K562 (cell line): ENCODE data around the gene GARIN6. TPM values are rescaled to one million over a fixed set of nuclear protein-coding genes. Genes with fewer than 3 reads are reported as not detected.

ENCODE experiments used
- ATAC-seq: fragments of 200-7000 bp; cut with Tn5 transposase; 3 replicates; pipeline ENCODE4 v1.9.1; 2020; ENCODE audit warnings: moderate library complexity
- Bru-seq: library from RNA; stranded (reverse); fragments of 400-500 nt; gene quantifications from one replicate; lab custom pipeline; 2021; lab: Mats Ljungman, UMichigan
- BruChase-seq, 2 experiments: library from RNA; stranded (reverse); fragments of 400-500 nt; gene quantifications; one replicate each; lab custom pipeline; 2021; lab: Mats Ljungman, UMichigan
- BruUV-seq: library from RNA; stranded (reverse); fragments of 400-500 nt; replicated peaks from 2 replicates; lab custom pipeline; 2021; lab: Mats Ljungman, UMichigan
- CTCF ChIA-PET: fragments of 300-600 bp; formaldehyde crosslinking; extraction: SDS; loops from one replicate; lab custom pipeline; 2021; ENCODE audit warnings: low intra/inter-chr PET ratio; lab: Yijun Ruan, JAX
- POLR2A ChIA-PET: fragments of 300-600, 350-650 bp; sonication (Branson Sonifier 250); formaldehyde crosslinking; extraction: SDS; loops from one replicate; lab custom pipeline; 2021; ENCODE audit warnings: antibody characterized with exemption, inconsistent platforms; lab: Yijun Ruan, JAX
- DNase-seq, 4 experiments: peaks; one replicate each; pipeline versions ENCODE4 v3.0.0 to v3.0.0-alpha.2; 2011 to 2018; ENCODE audit warnings: low spot score in 3 of 4, mixed read lengths in 3 of 4; ENCODE audit errors: extremely low read depth in 1 of 4
- FAIRE-seq: peaks from 2 replicates; lab custom pipeline; 2011; peaks lifted over from hg19 to GRCh38; lab: Jason Lieb, UNC
- H2AFZ ChIP-seq: 2 replicates; pipeline ENCODE4 v1.6.0; 2011; ENCODE audit warnings: low read depth, low read length, control low read depth, inconsistent platforms
- H3K27ac ChIP-seq: fragments of 200-600 bp; 3 replicates; pipeline ENCODE4 v1.8.0; 2011; ENCODE audit warnings: low read depth, mild to moderate bottlenecking, control low read depth, inconsistent platforms, low read length, moderate library complexity, mixed read lengths; ENCODE audit errors: extremely low read depth
- H3K27me3 ChIP-seq, 2 experiments: fragments of 300-600 bp in 1 of 2; 2 replicates in 1 of 2; 3 replicates in 1 of 2; pipeline versions ENCODE4 v1.6.0 to v1.8.0; 2011; ENCODE audit warnings: inconsistent platforms in 2 of 2, low read length in 2 of 2, mild to moderate bottlenecking in 1 of 2, mixed read lengths in 1 of 2, moderate library complexity in 1 of 2; ENCODE audit not compliant: control insufficient read depth in 2 of 2, insufficient read depth in 2 of 2
- H3K36me3 ChIP-seq: fragments of 300-600 bp; 3 replicates; pipeline ENCODE4 v1.8.0; 2011; ENCODE audit warnings: mild to moderate bottlenecking, low read length, inconsistent platforms; ENCODE audit not compliant: control insufficient read depth, insufficient read depth
- H3K4me1 ChIP-seq, 2 experiments: fragments of 200-600 bp in 1 of 2; replicated peaks in 1 of 2; 2 replicates in 1 of 2; 3 replicates in 1 of 2; pipeline versions ENCODE4 v1.5.1 to v1.8.0; 2011; ENCODE audit warnings: inconsistent platforms in 2 of 2, low read length in 2 of 2, mild to moderate bottlenecking in 1 of 2, mixed read lengths in 1 of 2, moderate library complexity in 1 of 2; ENCODE audit not compliant: control insufficient read depth in 2 of 2, insufficient read depth in 2 of 2
- H3K4me2 ChIP-seq: 2 replicates; pipeline ENCODE4 v1.6.1; 2011; ENCODE audit warnings: low read length, control low read depth, inconsistent platforms, mixed read lengths; ENCODE audit not compliant: insufficient read depth
- H3K4me3 ChIP-seq: fragments of 200-600 bp; sonication (generic), shearing (Covaris generic); 2 replicates; pipeline ENCODE4 v1.5.1; 2016; ENCODE audit warnings: control low read depth, inconsistent platforms
- H3K79me2 ChIP-seq: fragments of 200-600 bp; 3 replicates; pipeline ENCODE4 v1.8.0; 2011; ENCODE audit warnings: low read length, inconsistent platforms; ENCODE audit not compliant: control insufficient read depth, insufficient read depth
- H3K9ac ChIP-seq, 2 experiments: 2 replicates each; pipeline versions ENCODE4 v1.6.0 to v1.6.1; 2011; ENCODE audit warnings: low read depth in 2 of 2, low read length in 2 of 2, control low read depth in 1 of 2, inconsistent platforms in 1 of 2, mild to moderate bottlenecking in 1 of 2, mixed read lengths in 1 of 2; ENCODE audit not compliant: insufficient read depth in 1 of 2
- H3K9me1 ChIP-seq: one replicate; pipeline ENCODE4 v1.6.0; 2011; ENCODE audit warnings: inconsistent platforms, mild to moderate bottlenecking, low read length, moderate library complexity; ENCODE audit not compliant: control insufficient read depth, insufficient read depth
- H3K9me3 ChIP-seq: replicated peaks from 2 replicates; pipeline ENCODE4 v1.5.1; 2011; ENCODE audit warnings: low read depth, low read length, inconsistent platforms; ENCODE audit not compliant: control insufficient read depth, insufficient read depth
- H4K20me1 ChIP-seq: replicated peaks from 2 replicates; pipeline ENCODE4 v1.6.1; 2011; ENCODE audit warnings: low read length, inconsistent platforms, mixed read lengths; ENCODE audit not compliant: control insufficient read depth, insufficient read depth
- CCAR2 ChIP-seq: fragments of 200-400 bp; formaldehyde crosslinking; IDR thresholded peaks from 2 replicates; pipeline ENCODE4 v1.6.1; 2017; ENCODE audit warnings: mild to moderate bottlenecking, low read depth, low read length
- HDAC6 ChIP-seq: IDR thresholded peaks from 2 replicates; pipeline ENCODE4 v1.6.1; 2012; ENCODE audit warnings: low read depth, mild to moderate bottlenecking, control low read depth, inconsistent platforms, low read length, moderate library complexity
- KDM5B ChIP-seq: fragments of 200-600 bp; sonication (generic); IDR thresholded peaks from 2 replicates; pipeline ENCODE4 v1.6.1; 2012; ENCODE audit warnings: low read depth, mild to moderate bottlenecking, moderate library complexity, low read length, control low read depth, inconsistent platforms; ENCODE audit not compliant: insufficient replicate concordance
- MEF2A ChIP-seq: IDR thresholded peaks from 2 replicates; pipeline ENCODE4 v1.6.1; 2011; ENCODE audit warnings: low read depth, mild to moderate bottlenecking, low read length, moderate library complexity; ENCODE audit not compliant: control insufficient read depth
- NFE2L1 ChIP-seq: fragments of 450-650 bp; IDR thresholded peaks from 2 replicates; pipeline ENCODE4 v1.6.1; 2016; ENCODE audit warnings: missing genetic modification characterization, low read depth, mild to moderate bottlenecking, missing compliant biosample characterization, moderate library complexity, borderline replicate concordance
- POLR2A ChIP-seq: fragments of 450-650 bp; conservative IDR thresholded peaks from 2 replicates; pipeline ENCODE4 v1.6.1; 2016
- SRSF3 ChIP-seq: fragments of 200-400 bp; formaldehyde crosslinking; IDR thresholded peaks from 2 replicates; pipeline ENCODE4 v1.6.1; 2016; ENCODE audit warnings: mild to moderate bottlenecking, low read length, moderate library complexity; ENCODE audit not compliant: insufficient read depth
- THRAP3 ChIP-seq: fragments of 450-650 bp; IDR thresholded peaks from 2 replicates; pipeline ENCODE4 v1.6.1; 2016; ENCODE audit warnings: mild to moderate bottlenecking, inconsistent platforms, borderline replicate concordance
- YY1 ChIP-seq, 3 experiments: IDR thresholded peaks; 2 replicates each; pipeline ENCODE4 v1.6.1; 2011; ENCODE audit warnings: low read length in 2 of 3, mild to moderate bottlenecking in 2 of 3, moderate library complexity in 2 of 3, borderline replicate concordance in 1 of 3, control low read depth in 1 of 3, low read depth in 1 of 3; ENCODE audit not compliant: insufficient read depth in 3 of 3, insufficient replicate concordance in 2 of 3, control insufficient read depth in 1 of 3, insufficient read length in 1 of 3; ENCODE audit errors: extremely low read depth in 1 of 3
- ZEB2 ChIP-seq: fragments of 450-650 bp; IDR thresholded peaks from 2 replicates; pipeline ENCODE4 v1.6.1; 2016
- ZNF436 ChIP-seq: fragments of 250-450, 450-650 bp; sonication (Bioruptor Pico); formaldehyde crosslinking; IDR thresholded peaks from 2 replicates; pipeline ENCODE4 v1.7.0; 2020; ENCODE audit warnings: mild to moderate bottlenecking
- ZNF444 ChIP-seq: fragments of 250-450 bp; sonication (Bioruptor Pico); IDR thresholded peaks from 2 replicates; pipeline ENCODE4 v1.4.0; 2020; ENCODE audit warnings: mild to moderate bottlenecking, moderate library complexity
- WGBS: fragments of 100-300 bp; shearing (Covaris generic); methylation state at CpG from one replicate; pipeline ENCODE4 v1.1.6; 2016; ENCODE audit warnings: low coverage, mixed read lengths; ENCODE audit not compliant: insufficient coverage; ENCODE audit errors: missing lambda C conversion rate; 5-methylcytosine and 5-hydroxymethylcytosine counted together
- in situ Hi-C: fragments of 300-500 bp; cut with MboI; formaldehyde crosslinking; loops from 4 replicates; pipeline ENCODE4 v1.15.0; 2018; ENCODE audit warnings: inconsistent platforms, mixed read lengths
- intact Hi-C: fragments of 100-400 bp; cut with micrococcal nuclease; formaldehyde crosslinking; loops from 2 replicates; pipeline ENCODE4 v1.14.2; 2022
- long read RNA-seq, 3 experiments: library from polyadenylated mRNA in 2 of 3; library from RNA in 1 of 3; unstranded in 2 of 3; stranded (forward) in 1 of 3; transcript quantifications; one replicate each; pipeline ENCODE4 v2.0.0, GENCODE V29; 2019 to 2022
- polyA minus RNA-seq, 3 experiments: library from RNA; depleted of rRNA, polyadenylated mRNA; stranded (reverse); fragments of >200 nt; gene quantifications; 2 replicates each; pipeline ENCODE4 v1.2.3, GENCODE V29; 2011
- polyA plus RNA-seq, 8 experiments: library from polyadenylated mRNA; depleted of rRNA in 4 of 8; stranded (reverse) in 5 of 8; unstranded in 3 of 8; fragments of >200 nt; fragmentation: Nextera tagmentation in 2 of 8; fragmentation: Illumina TruSeq in 1 of 8; extraction: Ambion mirVana in 2 of 8; extraction: Trizol in 1 of 8; gene quantifications; 2 replicates each; pipeline versions ENCODE4 v1.2.1 to v1.2.3, GENCODE V29; 2011 to 2014; ENCODE audit warnings: inconsistent platforms in 1 of 8, missing spikeins in 1 of 8
- total RNA-seq, 7 experiments: library from RNA; depleted of rRNA in 6 of 7; stranded (reverse); fragments of >200 nt in 6 of 7; fragmentation: Illumina TruSeq in 2 of 7; extraction: Trizol in 2 of 7; gene quantifications; 2 replicates each; pipeline versions ENCODE4 v1.2.1 to v1.2.3, GENCODE V29; 2011 to 2021; ENCODE audit warnings: low replicate concordance in 1 of 7
- TF ChIP-seq, protein P1 (sequence below): fragments of 450-650 bp; IDR thresholded peaks from 2 replicates; pipeline ENCODE4 v1.6.1; 2016
- TF ChIP-seq, protein P2 (sequence below): sonication (generic); formaldehyde crosslinking; IDR thresholded peaks from 2 replicates; pipeline ENCODE4 v1.8.1; 2023; ENCODE audit warnings: missing genetic modification reagents, mild to moderate bottlenecking, borderline replicate concordance

GARIN6 gene
- total RNA-seq (2011; cell fraction: chromatin; rRNA removed; ENCODE audit: low replicate concordance), result not detected in 2 replicates
- total RNA-seq (2011; cell fraction: nucleolus; rRNA removed), result not detected in 2 replicates
- total RNA-seq (2011; cell fraction: nucleoplasm; rRNA removed), result not detected in 2 replicates
- total RNA-seq (2014; rRNA removed) (not detected in 2 replicates), total RNA-seq (2014; rRNA removed; fragmentation: Illumina TruSeq; extraction: Trizol) (not detected in 2 replicates), total RNA-seq (2015; rRNA removed; fragmentation: Illumina TruSeq; extraction: Trizol) (not detected in 2 replicates), total RNA-seq (2021) (not detected in 2 replicates), polyA plus RNA-seq (2011; rRNA removed) (not detected in 2 replicates), polyA plus RNA-seq (2014; fragmentation: Illumina TruSeq; extraction: Trizol) (not detected in 2 replicates), polyA plus RNA-seq (2014; fragmentation: Nextera tagmentation; extraction: Ambion mirVana) (not detected), polyA plus RNA-seq (2014; rRNA removed) (not detected in 2 replicates), polyA minus RNA-seq (2011; rRNA and poly(A)+ RNA removed) (not detected in 2 replicates), Bru-seq, nascent RNA (not detected), BruChase-seq, experiment 1, labeled RNA remaining after a 2-hour chase (not detected), BruChase-seq, experiment 2, labeled RNA remaining after a 6-hour chase (not detected)
- polyA plus RNA-seq (2011; cell fraction: cytosol; rRNA removed), result not detected in 2 replicates
- polyA plus RNA-seq (2011; cell fraction: nucleus; rRNA removed), result not detected in 2 replicates
- polyA plus RNA-seq (2012), result not detected in 2 replicates
- polyA minus RNA-seq (2011; cell fraction: cytosol; rRNA and poly(A)+ RNA removed), result not detected in 2 replicates
- polyA minus RNA-seq (2011; cell fraction: nucleus; rRNA and poly(A)+ RNA removed), result not detected in 2 replicates
- long read RNA-seq, experiment 1, result 0 reads
- long read RNA-seq, experiment 2, result 0 reads
- long read RNA-seq, experiment 3, result 0 reads

DNA sequence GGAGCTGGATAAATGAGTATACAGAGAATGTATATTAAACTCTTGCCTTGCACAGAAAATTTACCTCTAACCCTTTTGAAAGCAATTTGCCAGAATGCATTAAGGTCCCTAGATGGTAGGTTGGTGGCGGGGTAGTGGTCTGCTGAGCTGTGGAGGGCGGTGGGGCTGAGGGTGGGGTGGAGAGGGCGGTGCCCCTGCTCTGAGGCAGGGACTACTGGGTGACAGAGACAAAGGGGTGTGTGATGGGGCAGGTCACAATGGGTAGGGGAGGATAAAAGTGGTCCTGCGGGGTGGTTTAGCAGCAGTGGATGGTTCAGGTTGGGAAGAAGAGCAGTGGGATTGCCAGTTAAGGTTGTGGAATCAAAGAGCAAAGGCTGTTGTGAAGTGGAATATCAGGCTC, at the start of gene GARIN6:
Gene GARIN6, plus strand, starts transcription at position 301 of the 400 bp plus-strand sequence. CDS start 422 bp downstream, outside the sequence.
- CTCF ChIA-PET, result no interaction called here
- H3K27me3 ChIP-seq, result no peaks in the 10 kb centered on the region
- ATAC-seq (no peak), DNase-seq (no peak)
- no peak within 1 kb of the TSS for H3K4me2 ChIP-seq
- no peaks in the 10 kb centered on the region for H3K79me2 ChIP-seq
- H3K27ac ChIP-seq, result no peak within 1 kb of the TSS
- no peak within 1 kb of the TSS for H3K4me3 ChIP-seq
- no peaks in the 10 kb centered on the region for H3K36me3 ChIP-seq
- no peak within 1 kb of the TSS for H3K9ac ChIP-seq
- no peaks in the 10 kb centered on the region for H3K4me1 ChIP-seq
- H2AFZ ChIP-seq, result no peak within 1 kb of the TSS
- in situ Hi-C loops, result no loop called here
- TF ChIP-seq MEF2A, result no peak
- TF ChIP-seq, protein P1, sequence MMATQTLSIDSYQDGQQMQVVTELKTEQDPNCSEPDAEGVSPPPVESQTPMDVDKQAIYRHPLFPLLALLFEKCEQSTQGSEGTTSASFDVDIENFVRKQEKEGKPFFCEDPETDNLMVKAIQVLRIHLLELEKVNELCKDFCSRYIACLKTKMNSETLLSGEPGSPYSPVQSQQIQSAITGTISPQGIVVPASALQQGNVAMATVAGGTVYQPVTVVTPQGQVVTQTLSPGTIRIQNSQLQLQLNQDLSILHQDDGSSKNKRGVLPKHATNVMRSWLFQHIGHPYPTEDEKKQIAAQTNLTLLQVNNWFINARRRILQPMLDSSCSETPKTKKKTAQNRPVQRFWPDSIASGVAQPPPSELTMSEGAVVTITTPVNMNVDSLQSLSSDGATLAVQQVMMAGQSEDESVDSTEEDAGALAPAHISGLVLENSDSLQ, result no peak
- TF ChIP-seq, protein P2, sequence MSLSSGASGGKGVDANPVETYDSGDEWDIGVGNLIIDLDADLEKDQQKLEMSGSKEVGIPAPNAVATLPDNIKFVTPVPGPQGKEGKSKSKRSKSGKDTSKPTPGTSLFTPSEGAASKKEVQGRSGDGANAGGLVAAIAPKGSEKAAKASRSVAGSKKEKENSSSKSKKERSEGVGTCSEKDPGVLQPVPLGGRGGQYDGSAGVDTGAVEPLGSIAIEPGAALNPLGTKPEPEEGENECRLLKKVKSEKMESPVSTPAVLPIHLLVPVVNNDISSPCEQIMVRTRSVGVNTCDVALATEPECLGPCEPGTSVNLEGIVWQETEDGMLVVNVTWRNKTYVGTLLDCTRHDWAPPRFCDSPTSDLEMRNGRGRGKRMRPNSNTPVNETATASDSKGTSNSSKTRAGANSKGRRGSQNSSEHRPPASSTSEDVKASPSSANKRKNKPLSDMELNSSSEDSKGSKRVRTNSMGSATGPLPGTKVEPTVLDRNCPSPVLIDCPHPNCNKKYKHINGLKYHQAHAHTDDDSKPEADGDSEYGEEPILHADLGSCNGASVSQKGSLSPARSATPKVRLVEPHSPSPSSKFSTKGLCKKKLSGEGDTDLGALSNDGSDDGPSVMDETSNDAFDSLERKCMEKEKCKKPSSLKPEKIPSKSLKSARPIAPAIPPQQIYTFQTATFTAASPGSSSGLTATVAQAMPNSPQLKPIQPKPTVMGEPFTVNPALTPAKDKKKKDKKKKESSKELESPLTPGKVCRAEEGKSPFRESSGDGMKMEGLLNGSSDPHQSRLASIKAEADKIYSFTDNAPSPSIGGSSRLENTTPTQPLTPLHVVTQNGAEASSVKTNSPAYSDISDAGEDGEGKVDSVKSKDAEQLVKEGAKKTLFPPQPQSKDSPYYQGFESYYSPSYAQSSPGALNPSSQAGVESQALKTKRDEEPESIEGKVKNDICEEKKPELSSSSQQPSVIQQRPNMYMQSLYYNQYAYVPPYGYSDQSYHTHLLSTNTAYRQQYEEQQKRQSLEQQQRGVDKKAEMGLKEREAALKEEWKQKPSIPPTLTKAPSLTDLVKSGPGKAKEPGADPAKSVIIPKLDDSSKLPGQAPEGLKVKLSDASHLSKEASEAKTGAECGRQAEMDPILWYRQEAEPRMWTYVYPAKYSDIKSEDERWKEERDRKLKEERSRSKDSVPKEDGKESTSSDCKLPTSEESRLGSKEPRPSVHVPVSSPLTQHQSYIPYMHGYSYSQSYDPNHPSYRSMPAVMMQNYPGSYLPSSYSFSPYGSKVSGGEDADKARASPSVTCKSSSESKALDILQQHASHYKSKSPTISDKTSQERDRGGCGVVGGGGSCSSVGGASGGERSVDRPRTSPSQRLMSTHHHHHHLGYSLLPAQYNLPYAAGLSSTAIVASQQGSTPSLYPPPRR, result no peak
- no peak for TF ChIP-seq CCAR2
- TF ChIP-seq ZNF436 (CRISPR knock-in tag), result no peak
- no peak for TF ChIP-seq SRSF3
- no peak for TF ChIP-seq ZNF444
- TF ChIP-seq ZEB2, result no peak
- TF ChIP-seq POLR2A, result no peak
- TF ChIP-seq KDM5B, result no peak
- no peak for TF ChIP-seq THRAP3
- no peak for TF ChIP-seq NFE2L1
- TF ChIP-seq HDAC6, result no peak
- TF ChIP-seq YY1 (IDR thresholded peaks at IDR 0.05; ENCODE audit: borderline replicate concordance in 1 of 3, control insufficient read depth in 1 of 3, extremely low read depth in 1 of 3, insufficient read depth in 3 of 3, insufficient read length in 1 of 3, insufficient replicate concordance in 2 of 3, low read depth in 1 of 3, low read length in 2 of 3), result no peak
- TF ChIP-seq, all 486 proteins: peak for 0
- BruUV-seq, result no TSS peak
- 0% methylated on average over 2 of the region's 4 CpGs for WGBS
- H3K9me3 ChIP-seq, result no peaks in the 10 kb centered on the region
- no peaks in the 10 kb centered on the region for H3K9me1 ChIP-seq
- no peak for FAIRE-seq
- intact Hi-C loops, result no loop called here
- no peaks in the 10 kb centered on the region for H4K20me1 ChIP-seq
- POLR2A ChIA-PET, result no interaction called here
